Smooth muscle cell (in vitro differentiated cells): ENCODE data around the gene MADCAM1. TPM values are rescaled to one million over a fixed set of nuclear protein-coding genes. Genes with fewer than 3 reads are reported as not detected.

ENCODE experiments used
- DNase-seq: peaks from one replicate; lab custom pipeline; 2025; ENCODE audit not compliant: unreplicated experiment; lab: John Stamatoyannopoulos, UW
- H2AFZ ChIP-seq: fragments of 200-600 bp; sonication (generic); 2 replicates; pipeline ENCODE4 v1.6.0; 2016; ENCODE audit warnings: antibody characterized with exemption, low read depth, mild to moderate bottlenecking
- H3F3A ChIP-seq: fragments of 200-600 bp; sonication (generic); 2 replicates; pipeline ENCODE4 v1.6.0; 2017; ENCODE audit warnings: antibody characterized with exemption, low read depth
- H3K27ac ChIP-seq: fragments of 200-600 bp; sonication (generic); 2 replicates; pipeline ENCODE4 v1.5.1; 2016; ENCODE audit warnings: low read depth, mild to moderate bottlenecking
- H3K27me3 ChIP-seq: fragments of 200-600 bp; sonication (generic); 2 replicates; pipeline ENCODE4 v1.6.1; 2016; ENCODE audit warnings: low read depth, mild to moderate bottlenecking
- H3K36me3 ChIP-seq: fragments of 200-600 bp; sonication (generic); 2 replicates; pipeline ENCODE4 v1.5.1; 2016; ENCODE audit warnings: low read depth
- H3K4me1 ChIP-seq: fragments of 200-600 bp; sonication (generic); 2 replicates; pipeline ENCODE4 v1.5.1; 2016; ENCODE audit warnings: low read depth
- H3K4me2 ChIP-seq: fragments of 200-600 bp; sonication (generic); 2 replicates; pipeline ENCODE4 v1.6.0; 2016; ENCODE audit warnings: mild to moderate bottlenecking
- H3K4me3 ChIP-seq: fragments of 200-600 bp; sonication (generic); 2 replicates; pipeline ENCODE4 v1.5.1; 2016; ENCODE audit warnings: mild to moderate bottlenecking
- H3K79me2 ChIP-seq: fragments of 200-600 bp; sonication (generic); 2 replicates; pipeline ENCODE4 v1.6.0; 2016; ENCODE audit warnings: low read depth, mild to moderate bottlenecking
- H3K9ac ChIP-seq: fragments of 200-600 bp; sonication (generic); 2 replicates; pipeline ENCODE4 v1.6.0; 2016; ENCODE audit warnings: low read depth
- H3K9me3 ChIP-seq: fragments of 200-600 bp; sonication (generic); replicated peaks from 2 replicates; pipeline ENCODE4 v1.5.1; 2016; ENCODE audit warnings: low read depth
- H4K20me1 ChIP-seq: fragments of 200-600 bp; sonication (generic); 2 replicates; pipeline ENCODE4 v1.6.0; 2016; ENCODE audit warnings: low read depth
- CTCF ChIP-seq: fragments of 200-600 bp; sonication (generic); IDR thresholded peaks from 2 replicates; pipeline ENCODE4 v1.5.1; 2017; ENCODE audit warnings: borderline replicate concordance, mild to moderate bottlenecking, antibody characterized with exemption; ENCODE audit not compliant: insufficient read depth, poor library complexity, severe bottlenecking
- WGBS: methylation state at CpG from one replicate; pipeline ENCODE4 v1.1.7; 2016; ENCODE audit warnings: low lambda C conversion rate; 5-methylcytosine and 5-hydroxymethylcytosine counted together
- polyA plus RNA-seq: library from polyadenylated mRNA; unstranded; fragments of >200 nt; fragmentation: Nextera tagmentation; extraction: Ambion mirVana; gene quantifications from 2 replicates; pipeline ENCODE4 v1.2.1, GENCODE V29; 2016
- total RNA-seq: library from RNA; depleted of rRNA; stranded (reverse); fragments of >200 nt; gene quantifications from 2 replicates; pipeline ENCODE4 v1.2.3, GENCODE V29; 2014

MADCAM1 gene
- total and polyA plus RNA-seq, 2 experiments from 2014 or later = not detected

GRCh38 chr19:455851-456546 lies 40.3 kb upstream of the MADCAM1 start:
- Histone ChIP-seq H3F3A (peaks cover 4% of the 10 kb centered on the region), H3K4me1 (no peaks in the 10 kb centered on the region), H3K27me3 (no peaks in the 10 kb centered on the region), H3K27ac (no peak overlapping the region), H4K20me1 (peaks cover 13% of the 10 kb centered on the region), H3K9ac (no peak overlapping the region), H3K4me2 (no peak overlapping the region), H2AFZ (no peak overlapping the region), H3K4me3 (no peak overlapping the region), H3K9me3 (no peaks in the 10 kb centered on the region), H3K36me3 (no peaks in the 10 kb centered on the region), H3K79me2 (peaks cover 7% of the 10 kb centered on the region)
- TF ChIP-seq CTCF = no peak
- no peak for DNase-seq
- WGBS = 96% methylated on average over 25 of the region's 31 CpGs

DNA sequence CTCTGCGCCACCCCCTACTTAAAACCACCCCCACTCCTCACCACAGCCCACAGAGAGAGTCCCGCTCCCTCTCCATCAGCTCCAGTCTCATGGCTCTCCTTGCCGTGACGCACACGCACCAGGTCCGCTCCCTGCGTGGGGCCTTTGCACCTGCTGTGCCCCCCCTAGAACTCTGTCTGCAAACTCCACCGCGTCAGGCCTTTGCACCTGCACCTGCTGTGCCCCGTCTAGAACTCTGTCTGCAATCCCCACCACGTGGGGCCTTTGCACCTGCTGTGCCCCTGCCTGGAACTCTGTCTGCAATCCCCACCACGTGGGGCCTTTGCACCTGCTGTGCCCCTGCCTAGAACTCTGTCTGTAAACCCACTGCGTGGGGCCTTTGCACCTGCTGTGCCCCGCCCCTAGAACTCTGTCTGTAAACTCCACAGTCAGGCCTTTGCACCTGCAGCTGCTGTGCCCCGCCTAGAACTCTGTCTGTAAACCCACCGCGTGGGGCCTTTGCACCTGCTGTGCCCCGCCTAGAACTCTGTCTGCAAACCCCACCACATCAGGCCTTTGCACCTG lies 39.7 kb upstream of the MADCAM1 start:
- Histone ChIP-seq H3F3A (no peaks in the 10 kb centered on the region), H3K4me3 (no peak overlapping the region), H4K20me1 (peaks cover 13% of the 10 kb centered on the region), H3K9ac (no peak overlapping the region), H3K27me3 (no peaks in the 10 kb centered on the region), H3K79me2 (peaks cover 7% of the 10 kb centered on the region), H2AFZ (no peak overlapping the region), H3K9me3 (no peaks in the 10 kb centered on the region), H3K4me1 (no peaks in the 10 kb centered on the region), H3K27ac (no peak overlapping the region), H3K4me2 (no peak overlapping the region), H3K36me3 (no peaks in the 10 kb centered on the region)
- 90% methylated on average over 17 of the region's 18 CpGs for WGBS
- no peak for TF ChIP-seq CTCF
- no peak for DNase-seq

DNA sequence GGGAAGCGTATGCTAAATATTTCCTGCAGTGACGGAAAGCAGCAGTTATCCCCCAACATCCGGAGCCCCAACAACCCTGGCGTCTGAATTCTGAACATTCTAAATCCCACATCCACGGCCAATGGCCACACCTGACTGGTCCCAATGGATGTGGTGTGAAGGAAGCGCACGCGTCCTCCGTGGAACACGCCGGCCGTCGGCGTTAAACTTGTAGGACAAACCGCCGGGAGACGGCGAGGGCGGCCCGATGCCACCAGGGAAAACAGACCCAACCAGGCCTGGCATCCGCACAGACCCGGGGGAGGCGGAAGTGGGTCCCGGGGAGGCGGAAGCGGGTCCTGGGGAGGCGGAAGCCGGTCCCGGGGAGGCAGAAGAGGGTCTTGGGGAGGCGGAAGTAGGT lies 38.6 kb upstream of the MADCAM1 start:
- Histone ChIP-seq H3F3A (no peaks in the 10 kb centered on the region), H2AFZ (no peak overlapping the region), H3K4me3 (no peak overlapping the region), H3K9me3 (no peaks in the 10 kb centered on the region), H3K4me1 (no peaks in the 10 kb centered on the region), H3K27me3 (no peaks in the 10 kb centered on the region), H3K4me2 (no peak overlapping the region), H3K36me3 (no peaks in the 10 kb centered on the region), H3K79me2 (peaks cover 7% of the 10 kb centered on the region), H3K27ac (no peak overlapping the region), H3K9ac (no peak overlapping the region), H4K20me1 (peaks cover 13% of the 10 kb centered on the region)
- DNase-seq = no peak
- no peak for TF ChIP-seq CTCF
- 98% methylated on average over 28 of the region's 30 CpGs for WGBS
